H1 (cell line): Measurements from ENCODE around the gene CLBA1. TPM values are rescaled to one million over a fixed set of nuclear protein-coding genes. Genes with fewer than 3 reads are reported as not detected.

Source experiments
- GTF2F1 ChIP-seq: IDR thresholded peaks from 2 replicates; pipeline ENCODE4 v1.6.1; 2012; ENCODE audit warnings: low read depth, low read length, improper control_type of control experiment, borderline replicate concordance
- JUND ChIP-seq: IDR thresholded peaks from 2 replicates; pipeline ENCODE4 v1.6.1; 2011; ENCODE audit warnings: mild to moderate bottlenecking, improper control_type of control experiment, low read length
- RNF2 ChIP-seq: fragments of 200-900, 300-1000 bp; sonication (generic); IDR thresholded peaks from 2 replicates; pipeline ENCODE4 v1.7.1; 2016; ENCODE audit warnings: borderline replicate concordance, low read depth, mild to moderate bottlenecking, antibody characterized with exemption, low read length; ENCODE audit not compliant: poor library complexity, severe bottlenecking; ENCODE audit errors: missing control alignments
- polyA plus RNA-seq, 7 experiments: library from polyadenylated mRNA; depleted of rRNA in 3 of 7; stranded (reverse) in 5 of 7; unstranded in 2 of 7; fragments of >200 nt in 5 of 7; fragments of 200-250 nt in 2 of 7; gene quantifications; 1 replicate in 5 of 7; 2 replicates in 1 of 7; 4 replicates in 1 of 7; pipeline versions ENCODE4 v1.2.1 to v1.2.3, GENCODE V29; 2011 to 2013; ENCODE audit warnings: missing spikeins in 2 of 7, mixed read lengths in 2 of 7
- total RNA-seq: library from RNA; stranded (reverse); fragmentation: NEBNext Ultra II Directional; extraction: Animal tissue kit (Norgen Biotek cat#: 25700); gene quantifications from 2 replicates; pipeline ENCODE4 v1.2.1, GENCODE V29; 2021

CLBA1 gene
- total and polyA plus RNA-seq, 2 of the 8 experiments (the other 6 are each of a cell fraction or from before 2014, with no cell fraction given): 1.6 to 2.4 TPM

GRCh38 chr14:104973135-104973384, 12.5 kb upstream of the CLBA1 start (continued):
- TF ChIP-seq RNF2 (no peak), JUND (no peak), GTF2F1 (no peak)
